ENCODE results near the gene IFI27L1. TPM values are rescaled to one million over a fixed set of nuclear protein-coding genes. Genes with fewer than 3 reads are reported as not detected.
A peak's percentile ranks its signal among the peaks of the same experiment; 100 is the strongest.

The IFI27L1 gene
- total and polyA plus RNA-seq, 2 donors (not counting 1 experiment from before 2014, with no cell fraction given), result 6.5 to 6.7 TPM

GRCh38 chr14:94036313-94037167 lies 44.6 kb upstream of the IFI27L1 start:
- Histone ChIP-seq H3K79me2 (ENCODE audit: control insufficient read depth, insufficient read depth, low read length) (no peaks in the 10 kb centered on the region), H3K4me2 (replicated peaks; ENCODE audit: low read depth, low read length, poor library complexity, severe bottlenecking) (no peak overlapping the region), H3K4me1 (ENCODE audit: control insufficient read depth in 2 of 2, insufficient read depth in 2 of 2, low read length in 2 of 2) (no peaks in the 10 kb centered on the region), H3K9me3 (ENCODE audit: control extremely low read depth in 1 of 3, control insufficient read depth in 2 of 3, insufficient read depth in 1 of 3, low read length in 2 of 3) (no peaks in the 10 kb centered on the region), H2AFZ (ENCODE audit: insufficient read depth, low read depth, low read length, poor library complexity, severe bottlenecking) (no peak overlapping the region), H3K4me3 (ENCODE audit: control extremely low read depth in 1 of 5, extremely low read depth in 1 of 5, insufficient read depth in 1 of 5, low read depth in 2 of 5, low read length in 4 of 5) (no peak overlapping the region), H4K20me1 (ENCODE audit: control insufficient read depth, insufficient read depth, low read length, poor library complexity, severe bottlenecking) (no peaks in the 10 kb centered on the region), H3K27ac (ENCODE audit: low read length in 2 of 2) (no peak overlapping the region), H3K27me3 (replicated peaks in 1 of 4; ENCODE audit: control extremely low read depth in 1 of 4, control insufficient read depth in 3 of 4, insufficient read depth in 4 of 4, low read length in 3 of 4) (no peaks in the 10 kb centered on the region), H3K36me3 (replicated peaks in 1 of 2; ENCODE audit: control extremely low read depth in 1 of 2, control insufficient read depth in 1 of 2, extremely low read depth in 1 of 2, insufficient read depth in 2 of 2, low read length in 1 of 2) (no peaks in the 10 kb centered on the region), H3K9ac (ENCODE audit: low read length) (no peak overlapping the region)
- Mint-ChIP-seq H3K4me3 (no peak overlapping the region), H3K4me1 (peaks cover 2% of the 10 kb centered on the region), H3K9me3 (ENCODE audit: insufficient read depth) (no peaks in the 10 kb centered on the region), H3K27me3 (no peaks in the 10 kb centered on the region), H3K27ac (no peak overlapping the region)
- TF ChIP-seq CTCF (IDR thresholded peaks at IDR 0.05) (peak; percentile 87), EZH2 (IDR thresholded peaks at IDR 0.05; ENCODE audit: borderline replicate concordance, insufficient read depth, low read depth, low read length, poor library complexity, severe bottlenecking) (no peak)
- ATAC-seq (ENCODE audit: low read depth), result peak; percentile 93
- CTCF ChIA-PET, result interaction anchor here (0.6 to 9.5 kb wide), 30 partner anchors 8 to 449 kb away, joined by 3 to 195 read pairs (median 6); partner anchors contain the start of genes DDX24, IFI27L1, IFI27L2 and OTUB2
- DNase-seq, result peak; percentile 78
- POLR2A ChIA-PET, result interaction anchor here (1.0 kb wide), 1 partner anchor 10 kb away, joined by 3 read pairs; the partner anchor contains the start of gene OTUB2
- intact Hi-C loops (cut with micrococcal nuclease), result loop anchor here (1.0 kb wide), 3 partner anchors 43 to 144 kb away; no protein-coding TSS in a partner anchor
- WGBS (ENCODE audit: insufficient coverage), result 36% methylated on average over 8 of the region's 12 CpGs

DNA sequence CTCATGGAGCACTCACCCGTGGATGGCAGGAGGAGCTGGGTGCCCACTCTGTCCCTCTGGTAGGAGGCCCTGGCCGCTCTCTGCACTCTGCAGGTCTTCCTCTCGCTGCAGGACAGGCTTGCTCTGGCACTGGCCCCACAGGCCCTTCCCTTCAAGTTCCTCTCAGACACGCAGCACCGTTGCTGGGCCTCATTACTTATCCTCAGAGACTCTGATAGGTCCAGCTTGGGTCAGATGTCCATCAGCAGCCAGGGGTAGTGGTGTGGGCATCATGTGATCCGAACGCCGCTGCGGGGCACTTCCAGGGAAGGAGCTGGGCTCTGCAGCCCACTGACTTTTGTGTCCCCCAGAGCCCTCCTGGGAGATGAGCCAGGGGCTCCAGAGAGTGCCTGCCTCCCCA lies 43.2 kb upstream of the IFI27L1 start:
- intact Hi-C loops (cut with micrococcal nuclease), result no loop called here
- no peak overlapping the region for H3K27ac Mint-ChIP-seq
- 94% methylated on average over 7 of the region's 9 CpGs for WGBS (ENCODE audit: insufficient coverage)
- ATAC-seq (ENCODE audit: low read depth) (no peak), DNase-seq (no peak)
- ChIA-PET CTCF (interaction anchor here (0.5 to 9.5 kb wide), 7 partner anchors 10 to 871 kb away, joined by 3 to 195 read pairs (median 37); no protein-coding TSS in a partner anchor), POLR2A (no interaction called here)
- H4K20me1 ChIP-seq (ENCODE audit: control insufficient read depth, insufficient read depth, low read length, poor library complexity, severe bottlenecking), result no peaks in the 10 kb centered on the region
- H3K4me3 Mint-ChIP-seq, result no peak overlapping the region
- H3K79me2 ChIP-seq (ENCODE audit: control insufficient read depth, insufficient read depth, low read length), result no peaks in the 10 kb centered on the region
- H3K4me3 ChIP-seq (ENCODE audit: control extremely low read depth in 1 of 5, extremely low read depth in 1 of 5, insufficient read depth in 1 of 5, low read depth in 2 of 5, low read length in 4 of 5), result no peak overlapping the region
- peaks cover 2% of the 10 kb centered on the region for H3K4me1 Mint-ChIP-seq
- no peak overlapping the region for H3K9ac ChIP-seq (ENCODE audit: low read length)
- no peaks in the 10 kb centered on the region for H3K9me3 Mint-ChIP-seq (ENCODE audit: insufficient read depth)
- no peak overlapping the region for H3K4me2 ChIP-seq (replicated peaks; ENCODE audit: low read depth, low read length, poor library complexity, severe bottlenecking)
- H2AFZ ChIP-seq (ENCODE audit: insufficient read depth, low read depth, low read length, poor library complexity, severe bottlenecking), result no peak overlapping the region
- H3K4me1 ChIP-seq (ENCODE audit: control insufficient read depth in 2 of 2, insufficient read depth in 2 of 2, low read length in 2 of 2), result no peaks in the 10 kb centered on the region
- no peaks in the 10 kb centered on the region for H3K36me3 ChIP-seq (replicated peaks in 1 of 2; ENCODE audit: control extremely low read depth in 1 of 2, control insufficient read depth in 1 of 2, extremely low read depth in 1 of 2, insufficient read depth in 2 of 2, low read length in 1 of 2)
- no peaks in the 10 kb centered on the region for H3K27me3 ChIP-seq (replicated peaks in 1 of 4; ENCODE audit: control extremely low read depth in 1 of 4, control insufficient read depth in 3 of 4, insufficient read depth in 4 of 4, low read length in 3 of 4)
- no peaks in the 10 kb centered on the region for H3K9me3 ChIP-seq (ENCODE audit: control extremely low read depth in 1 of 3, control insufficient read depth in 2 of 3, insufficient read depth in 1 of 3, low read length in 2 of 3)
- no peaks in the 10 kb centered on the region for H3K27me3 Mint-ChIP-seq
- no peak for TF ChIP-seq CTCF (IDR thresholded peaks at IDR 0.05)
- TF ChIP-seq EZH2 (IDR thresholded peaks at IDR 0.05; ENCODE audit: borderline replicate concordance, insufficient read depth, low read depth, low read length, poor library complexity, severe bottlenecking), result no peak
- no peak overlapping the region for H3K27ac ChIP-seq (ENCODE audit: low read length in 2 of 2)

Measured in B cell (primary cell).